Left lung (tissue), 10 donors: ENCODE data around the gene ABHD5. TPM values are rescaled to one million over a fixed set of nuclear protein-coding genes. Genes with fewer than 3 reads are reported as not detected.

Source experiments
- ATAC-seq: fragments of 200-7000 bp; cut with Tn5 transposase; one replicate; pipeline ENCODE4 v1.9.1; 2020; ENCODE audit warnings: moderate library complexity
- DNase-seq, 4 donors: peaks; one replicate each; pipeline ENCODE4 v3.0.0-alpha.2; 2013 to 2020
- H3K27ac ChIP-seq, 2 donors: fragments of 200-600 bp; sonication (generic) in 1 of 2; one replicate each; pipeline versions ENCODE4 v1.5.0 to v1.8.0; 2020 to 2021
- H3K27me3 ChIP-seq, 2 donors: fragments of 200-600 bp; sonication (generic) in 1 of 2; one replicate each; pipeline versions ENCODE4 v1.5.0 to v1.8.0; 2020 to 2021
- H3K36me3 ChIP-seq, 2 donors: fragments of 200-600 bp; sonication (generic) in 1 of 2; one replicate each; pipeline versions ENCODE4 v1.5.0 to v1.8.0; 2020 to 2021
- H3K4me1 ChIP-seq, 2 donors: fragments of 200-600 bp; one replicate each; pipeline ENCODE4 v1.8.0; 2021
- H3K4me3 ChIP-seq, 2 donors: fragments of 200-600 bp; sonication (generic) in 1 of 2; one replicate each; pipeline versions ENCODE4 v1.5.0 to v1.8.0; 2020 to 2021; ENCODE audit warnings: mild to moderate bottlenecking in 1 of 2
- H3K9me3 ChIP-seq, 2 donors: fragments of 200-600 bp; sonication (generic) in 1 of 2; one replicate each; pipeline versions ENCODE4 v1.5.0 to v1.8.0; 2020 to 2021
- CTCF ChIP-seq, 2 donors: fragments of 200-600 bp; sonication (generic) in 1 of 2; IDR thresholded peaks; one replicate each; pipeline versions ENCODE4 v1.5.0 to v1.8.0; 2021; ENCODE audit warnings: antibody characterized with exemption in 2 of 2
- intact Hi-C, 2 donors: fragments of 100-400 bp; cut with DNase I; formaldehyde crosslinking; loops; one replicate each; pipeline versions ENCODE4 v1.11.2 to v1.14.2; 2022
- polyA plus RNA-seq, 6 donors: library from polyadenylated mRNA; unstranded; fragments of 120-200 nt; gene quantifications; one replicate each; pipeline ENCODE4 v1.2.1, GENCODE V29; 2013; ENCODE audit not compliant: insufficient read length in 6 of 6
- total RNA-seq, 2 donors: library from RNA; stranded (reverse); fragmentation: NEBNext Ultra II Directional; extraction: Animal tissue kit (Norgen Biotek cat#: 25700); gene quantifications; one replicate each; pipeline ENCODE4 v1.2.1, GENCODE V29; 2021
- donor health status: DM: no; HTN: yes; CAD: no.
- donor health status: DM: no; HTN: no; CAD: no.

The ABHD5 gene
- total and polyA plus RNA-seq, 8 donors: 14.2 to 41.0 (median 17.2) TPM

GRCh38 chr3:43760938-43761337 lies 70.2 kb downstream of the ABHD5 start:
- DNase-seq (no peak), ATAC-seq (no peak)
- H3K27ac ChIP-seq: no peak overlapping the region
- H3K9me3 ChIP-seq: no peaks in the 10 kb centered on the region
- peaks cover 0 to 9% of the 10 kb centered on the region in 2 donors for H3K4me1 ChIP-seq
- H3K4me3 ChIP-seq: no peak overlapping the region
- H3K36me3 ChIP-seq: no peaks in the 10 kb centered on the region
- intact Hi-C loops: no loop called here
- no peak for TF ChIP-seq CTCF (IDR thresholded peaks at IDR 0.05)
- H3K27me3 ChIP-seq: no peaks in the 10 kb centered on the region

GRCh38 chr3:43762451-43762850 lies 71.7 kb downstream of the ABHD5 start:
- H3K27me3 ChIP-seq: no peaks in the 10 kb centered on the region
- H3K9me3 ChIP-seq: no peaks in the 10 kb centered on the region
- no peak overlapping the region for H3K4me3 ChIP-seq
- H3K4me1 ChIP-seq: peaks cover 0 to 9% of the 10 kb centered on the region in 2 donors
- H3K36me3 ChIP-seq: no peaks in the 10 kb centered on the region
- H3K27ac ChIP-seq: no peak overlapping the region
- ATAC-seq (no peak), DNase-seq (no peak)
- intact Hi-C loops: no loop called here
- no peak for TF ChIP-seq CTCF (IDR thresholded peaks at IDR 0.05)

- intact Hi-C loops: no loop called here
- Histone ChIP-seq H3K27ac (no peak overlapping the region), H3K4me1 (peaks cover 8 to 13% of the 10 kb centered on the region in 2 donors), H3K4me3 (no peak overlapping the region), H3K27me3 (no peaks in the 10 kb centered on the region), H3K36me3 (no peaks in the 10 kb centered on the region), H3K9me3 (no peaks in the 10 kb centered on the region)
- no peak for TF ChIP-seq CTCF (IDR thresholded peaks at IDR 0.05)
- no peak for ATAC-seq
- no peak for DNase-seq
Measured at GRCh38 chr3:43764056-43764455, 73.3 kb downstream of the ABHD5 start.

- TF ChIP-seq CTCF (IDR thresholded peaks at IDR 0.05): no peak
Measured at GRCh38 chr3:43764471-43764870, 73.7 kb downstream of the ABHD5 start.

GRCh38 chr3:43765521-43765971 lies 74.8 kb downstream of the ABHD5 start:
- no peak for TF ChIP-seq CTCF (IDR thresholded peaks at IDR 0.05)
- intact Hi-C loops: no loop called here
- Histone ChIP-seq H3K36me3 (no peaks in the 10 kb centered on the region), H3K27me3 (no peaks in the 10 kb centered on the region), H3K27ac (no peak overlapping the region), H3K9me3 (no peaks in the 10 kb centered on the region), H3K4me3 (no peak overlapping the region), H3K4me1 (peaks cover 16 to 23% of the 10 kb centered on the region in 2 donors)
- ATAC-seq: no peak
- DNase-seq: no peak

More at GRCh38 chr3:43764471-43764870, 73.7 kb downstream of the ABHD5 start:
- Histone ChIP-seq H3K27ac (no peak overlapping the region), H3K4me1 (peaks cover 10 to 13% of the 10 kb centered on the region in 2 donors), H3K27me3 (no peaks in the 10 kb centered on the region), H3K4me3 (no peak overlapping the region), H3K36me3 (no peaks in the 10 kb centered on the region), H3K9me3 (no peaks in the 10 kb centered on the region)
- intact Hi-C loops: no loop called here
- ATAC-seq (no peak), DNase-seq (no peak)
